K562 (cell line): ENCODE measurements around the gene COL25A1. TPM values are rescaled to one million over a fixed set of nuclear protein-coding genes. Genes with fewer than 3 reads are reported as not detected.

Experiments used
- ATAC-seq: fragments of 200-7000 bp; cut with Tn5 transposase; 3 replicates; pipeline ENCODE4 v1.9.1; 2020; ENCODE audit warnings: moderate library complexity
- BruUV-seq: library from RNA; stranded (reverse); fragments of 400-500 nt; replicated peaks from 2 replicates; lab custom pipeline; 2021; lab: Mats Ljungman, UMichigan
- CTCF ChIA-PET: fragments of 300-600 bp; formaldehyde crosslinking; extraction: SDS; loops from one replicate; lab custom pipeline; 2021; ENCODE audit warnings: low intra/inter-chr PET ratio; lab: Yijun Ruan, JAX
- POLR2A ChIA-PET: fragments of 300-600, 350-650 bp; sonication (Branson Sonifier 250); formaldehyde crosslinking; extraction: SDS; loops from one replicate; lab custom pipeline; 2021; ENCODE audit warnings: antibody characterized with exemption, inconsistent platforms; lab: Yijun Ruan, JAX
- DNase-seq, 4 experiments: peaks; one replicate each; pipeline versions ENCODE4 v3.0.0 to v3.0.0-alpha.2; 2011 to 2018; ENCODE audit warnings: low spot score in 3 of 4, mixed read lengths in 3 of 4; ENCODE audit errors: extremely low read depth in 1 of 4
- FAIRE-seq: peaks from 2 replicates; lab custom pipeline; 2011; peaks lifted over from hg19 to GRCh38; lab: Jason Lieb, UNC
- H2AFZ ChIP-seq: 2 replicates; pipeline ENCODE4 v1.6.0; 2011; ENCODE audit warnings: low read depth, low read length, control low read depth, inconsistent platforms
- H3K27ac ChIP-seq: fragments of 200-600 bp; 3 replicates; pipeline ENCODE4 v1.8.0; 2011; ENCODE audit warnings: low read depth, mild to moderate bottlenecking, control low read depth, inconsistent platforms, low read length, moderate library complexity, mixed read lengths; ENCODE audit errors: extremely low read depth
- H3K27me3 ChIP-seq, 2 experiments: fragments of 300-600 bp in 1 of 2; 2 replicates in 1 of 2; 3 replicates in 1 of 2; pipeline versions ENCODE4 v1.6.0 to v1.8.0; 2011; ENCODE audit warnings: inconsistent platforms in 2 of 2, low read length in 2 of 2, mild to moderate bottlenecking in 1 of 2, mixed read lengths in 1 of 2, moderate library complexity in 1 of 2; ENCODE audit not compliant: control insufficient read depth in 2 of 2, insufficient read depth in 2 of 2
- H3K36me3 ChIP-seq: fragments of 300-600 bp; 3 replicates; pipeline ENCODE4 v1.8.0; 2011; ENCODE audit warnings: mild to moderate bottlenecking, low read length, inconsistent platforms; ENCODE audit not compliant: control insufficient read depth, insufficient read depth
- H3K4me1 ChIP-seq, 2 experiments: fragments of 200-600 bp in 1 of 2; replicated peaks in 1 of 2; 2 replicates in 1 of 2; 3 replicates in 1 of 2; pipeline versions ENCODE4 v1.5.1 to v1.8.0; 2011; ENCODE audit warnings: inconsistent platforms in 2 of 2, low read length in 2 of 2, mild to moderate bottlenecking in 1 of 2, mixed read lengths in 1 of 2, moderate library complexity in 1 of 2; ENCODE audit not compliant: control insufficient read depth in 2 of 2, insufficient read depth in 2 of 2
- H3K4me2 ChIP-seq: 2 replicates; pipeline ENCODE4 v1.6.1; 2011; ENCODE audit warnings: low read length, control low read depth, inconsistent platforms, mixed read lengths; ENCODE audit not compliant: insufficient read depth
- H3K4me3 ChIP-seq: fragments of 200-600 bp; sonication (generic), shearing (Covaris generic); 2 replicates; pipeline ENCODE4 v1.5.1; 2016; ENCODE audit warnings: control low read depth, inconsistent platforms
- H3K79me2 ChIP-seq: fragments of 200-600 bp; 3 replicates; pipeline ENCODE4 v1.8.0; 2011; ENCODE audit warnings: low read length, inconsistent platforms; ENCODE audit not compliant: control insufficient read depth, insufficient read depth
- H3K9ac ChIP-seq, 2 experiments: 2 replicates each; pipeline versions ENCODE4 v1.6.0 to v1.6.1; 2011; ENCODE audit warnings: low read depth in 2 of 2, low read length in 2 of 2, control low read depth in 1 of 2, inconsistent platforms in 1 of 2, mild to moderate bottlenecking in 1 of 2, mixed read lengths in 1 of 2; ENCODE audit not compliant: insufficient read depth in 1 of 2
- H3K9me1 ChIP-seq: one replicate; pipeline ENCODE4 v1.6.0; 2011; ENCODE audit warnings: inconsistent platforms, mild to moderate bottlenecking, low read length, moderate library complexity; ENCODE audit not compliant: control insufficient read depth, insufficient read depth
- H3K9me3 ChIP-seq: replicated peaks from 2 replicates; pipeline ENCODE4 v1.5.1; 2011; ENCODE audit warnings: low read depth, low read length, inconsistent platforms; ENCODE audit not compliant: control insufficient read depth, insufficient read depth
- H4K20me1 ChIP-seq: replicated peaks from 2 replicates; pipeline ENCODE4 v1.6.1; 2011; ENCODE audit warnings: low read length, inconsistent platforms, mixed read lengths; ENCODE audit not compliant: control insufficient read depth, insufficient read depth
- AFF1 ChIP-seq, 2 experiments: fragments of 450-650 bp; IDR thresholded peaks; 2 replicates each; pipeline ENCODE4 v1.6.1; 2018; ENCODE audit warnings: mild to moderate bottlenecking in 2 of 2, low read depth in 1 of 2; ENCODE audit not compliant: partially characterized antibody in 2 of 2
- BCOR ChIP-seq: fragments of 450-650 bp; IDR thresholded peaks from 2 replicates; pipeline ENCODE4 v1.6.1; 2016
- CBX3 ChIP-seq, 2 experiments: IDR thresholded peaks; 1 replicate in 1 of 2; 2 replicates in 1 of 2; pipeline ENCODE4 v1.6.1; 2012; ENCODE audit warnings: inconsistent platforms in 2 of 2, low read length in 2 of 2, borderline replicate concordance in 1 of 2, control low read depth in 1 of 2
- CREB5 ChIP-seq: fragments of 250-450 bp; sonication (Bioruptor Pico); IDR thresholded peaks from 2 replicates; pipeline ENCODE4 v1.5.0; 2020; ENCODE audit warnings: mild to moderate bottlenecking
- ELF2 ChIP-seq: fragments of 250-450 bp; sonication (Bioruptor Pico); IDR thresholded peaks from 2 replicates; pipeline ENCODE4 v1.5.0; 2021; ENCODE audit warnings: mild to moderate bottlenecking
- FUS ChIP-seq: fragments of 200-400 bp; formaldehyde crosslinking; optimal IDR thresholded peaks from 2 replicates; pipeline ENCODE3; 2017; ENCODE audit warnings: low read depth, low read length
- GABPB2 ChIP-seq: fragments of 250-450 bp; sonication (Bioruptor Pico); conservative IDR thresholded peaks from 2 replicates; pipeline ENCODE4 v1.5.1; 2021; ENCODE audit warnings: mild to moderate bottlenecking
- KLF10 ChIP-seq: fragments of 250-450 bp; sonication (Bioruptor Pico); IDR thresholded peaks from 2 replicates; pipeline ENCODE4 v1.6.1; 2021; ENCODE audit warnings: matching md5 sums
- TAF1 ChIP-seq: IDR thresholded peaks from 2 replicates; pipeline ENCODE4 v1.6.1; 2011; ENCODE audit warnings: mild to moderate bottlenecking, low read length, moderate library complexity; ENCODE audit not compliant: insufficient read depth, control insufficient read depth, severe bottlenecking; ENCODE audit errors: extremely low read depth
- in situ Hi-C: fragments of 300-500 bp; cut with MboI; formaldehyde crosslinking; loops from 4 replicates; pipeline ENCODE4 v1.15.0; 2018; ENCODE audit warnings: inconsistent platforms, mixed read lengths
- intact Hi-C: fragments of 100-400 bp; cut with micrococcal nuclease; formaldehyde crosslinking; loops from 2 replicates; pipeline ENCODE4 v1.14.2; 2022
- polyA plus RNA-seq, 8 experiments: library from polyadenylated mRNA; depleted of rRNA in 4 of 8; stranded (reverse) in 5 of 8; unstranded in 3 of 8; fragments of >200 nt; fragmentation: Nextera tagmentation in 2 of 8; fragmentation: Illumina TruSeq in 1 of 8; extraction: Ambion mirVana in 2 of 8; extraction: Trizol in 1 of 8; gene quantifications; 2 replicates each; pipeline versions ENCODE4 v1.2.1 to v1.2.3, GENCODE V29; 2011 to 2014; ENCODE audit warnings: inconsistent platforms in 1 of 8, missing spikeins in 1 of 8
- total RNA-seq, 7 experiments: library from RNA; depleted of rRNA in 6 of 7; stranded (reverse); fragments of >200 nt in 6 of 7; fragmentation: Illumina TruSeq in 2 of 7; extraction: Trizol in 2 of 7; gene quantifications; 2 replicates each; pipeline versions ENCODE4 v1.2.1 to v1.2.3, GENCODE V29; 2011 to 2021; ENCODE audit warnings: low replicate concordance in 1 of 7

COL25A1 gene
- total and polyA plus RNA-seq, 9 of the 15 experiments (the other 6 are each of a cell fraction or from before 2014, with no cell fraction given): 0.03 to 0.62 (median 0.27) TPM

GRCh38 chr4:109163493-109163892 lies 139.0 kb downstream of the COL25A1 start:
- POLR2A ChIA-PET: interaction anchor here (1.3 kb wide), 1 partner anchor 35 kb away, joined by 3 read pairs; no protein-coding TSS in a partner anchor
- Histone ChIP-seq H4K20me1 (no peaks in the 10 kb centered on the region), H3K4me2 (no peak overlapping the region), H3K9ac (no peak overlapping the region), H3K9me1 (no peaks in the 10 kb centered on the region), H3K4me1 (no peaks in the 10 kb centered on the region; a peak in 1 of 5 replicates), H3K4me3 (no peak overlapping the region), H2AFZ (peak overlapping the region; percentile 53), H3K36me3 (no peaks in the 10 kb centered on the region), H3K27me3 (no peaks in the 10 kb centered on the region), H3K27ac (no peak overlapping the region), H3K9me3 (no peaks in the 10 kb centered on the region), H3K79me2 (no peaks in the 10 kb centered on the region)
- ATAC-seq: no peak
- in situ Hi-C loops (no loop called here), intact Hi-C loops (no loop called here)
- CTCF ChIA-PET: no interaction called here
- FAIRE-seq: no peak
- no TSS peak for BruUV-seq
- TF ChIP-seq CREB5 (CRISPR knock-in tag) (no peak), CBX3 (IDR thresholded peaks at IDR 0.05; ENCODE audit: borderline replicate concordance in 1 of 2, low read length in 2 of 2) (no peak), GABPB2 (CRISPR knock-in tag) (no peak), FUS (no peak), BCOR (no peak), ELF2 (CRISPR knock-in tag) (no peak), TAF1 (no peak), AFF1 (IDR thresholded peaks at IDR 0.05; ENCODE audit: low read depth in 1 of 2, partially characterized antibody in 2 of 2) (no peak), KLF10 (CRISPR knock-in tag) (no peak)
- DNase-seq: no peak
